ENCODE results near the gene ASPM.
"Not testable (repeated sequence)": the region's sequence is repeated elsewhere in the genome, so short reads cannot be mapped to it uniquely, and the experiment has no call there.

Gene ASPM

DNA sequence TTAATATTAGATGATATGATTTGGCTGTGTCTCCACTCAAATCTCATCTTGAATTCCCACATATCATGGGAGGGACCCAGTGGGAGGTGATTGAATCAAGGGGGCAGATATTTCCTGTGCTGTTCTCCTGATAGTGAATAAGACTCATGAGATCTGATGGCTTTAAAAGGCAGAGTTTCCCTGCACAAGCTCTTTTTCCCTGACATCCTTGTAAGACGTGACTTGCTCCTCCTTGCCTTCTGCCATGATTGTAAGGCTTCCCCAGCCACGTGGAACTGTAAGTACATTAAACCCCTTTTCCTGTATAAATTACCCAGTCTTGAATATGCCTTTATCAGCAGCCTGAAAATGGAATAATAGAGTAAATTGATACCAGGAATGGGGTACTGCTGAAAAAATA is 66.1 kb downstream of the ASPM start:
- no peak for DNase-seq

DNA sequence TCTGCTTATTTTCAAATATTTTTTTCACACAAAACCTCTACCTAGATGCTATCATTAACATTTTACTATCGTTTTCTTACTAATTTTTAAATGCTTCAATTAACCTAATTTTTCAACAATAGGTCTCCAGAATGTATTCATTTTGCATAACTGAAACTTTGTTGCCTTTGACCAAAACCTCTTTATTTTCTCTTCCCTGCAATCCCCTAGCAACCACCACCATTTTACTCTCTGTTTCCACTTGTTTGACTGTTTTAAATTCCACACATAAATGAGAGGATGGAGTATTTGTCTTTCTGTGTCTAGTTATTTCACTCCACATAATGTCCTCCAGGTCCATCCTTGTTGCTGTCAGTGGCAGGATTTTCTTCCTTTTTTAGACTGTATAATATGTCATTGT is 69.9 kb downstream of the ASPM start:
- DNase-seq: no peak

DNA sequence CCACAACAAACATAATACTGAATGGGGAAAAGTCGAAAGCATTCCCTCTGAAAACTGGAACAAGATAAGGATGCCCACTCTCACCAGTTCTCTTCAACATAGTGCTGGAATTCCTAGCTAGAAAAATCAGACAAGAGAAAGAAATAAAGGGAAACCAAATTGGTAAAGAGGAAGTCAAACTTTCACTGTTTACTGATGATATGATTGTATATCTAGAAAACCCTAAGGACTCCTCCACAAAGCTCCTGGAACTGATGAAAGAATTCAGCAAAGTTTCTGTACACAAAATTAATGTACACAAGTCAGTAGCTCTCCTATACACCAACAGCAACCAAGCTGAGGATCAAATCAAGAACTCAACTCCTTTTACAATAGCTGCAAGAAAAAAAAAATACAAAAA is 72.5 kb downstream of the ASPM start:
- no peak for DNase-seq

DNA sequence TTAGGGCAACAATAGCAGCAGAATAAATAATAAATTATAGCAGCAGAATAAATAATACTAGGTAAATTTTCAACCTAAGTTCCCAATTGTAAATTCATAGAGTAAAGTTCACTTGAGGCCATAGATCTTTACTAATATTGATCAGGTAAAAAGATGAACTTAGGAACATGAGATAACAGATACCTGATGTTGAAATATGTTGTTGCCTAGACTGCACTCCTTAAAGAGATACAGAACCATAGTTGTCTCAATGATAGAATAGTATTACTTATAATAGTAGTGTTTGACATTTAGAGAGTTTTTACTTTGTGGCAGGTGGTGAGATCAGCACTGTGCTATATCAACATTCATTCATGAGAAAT is 79.0 kb downstream of the ASPM start:
- DNase-seq: no peak

DNA sequence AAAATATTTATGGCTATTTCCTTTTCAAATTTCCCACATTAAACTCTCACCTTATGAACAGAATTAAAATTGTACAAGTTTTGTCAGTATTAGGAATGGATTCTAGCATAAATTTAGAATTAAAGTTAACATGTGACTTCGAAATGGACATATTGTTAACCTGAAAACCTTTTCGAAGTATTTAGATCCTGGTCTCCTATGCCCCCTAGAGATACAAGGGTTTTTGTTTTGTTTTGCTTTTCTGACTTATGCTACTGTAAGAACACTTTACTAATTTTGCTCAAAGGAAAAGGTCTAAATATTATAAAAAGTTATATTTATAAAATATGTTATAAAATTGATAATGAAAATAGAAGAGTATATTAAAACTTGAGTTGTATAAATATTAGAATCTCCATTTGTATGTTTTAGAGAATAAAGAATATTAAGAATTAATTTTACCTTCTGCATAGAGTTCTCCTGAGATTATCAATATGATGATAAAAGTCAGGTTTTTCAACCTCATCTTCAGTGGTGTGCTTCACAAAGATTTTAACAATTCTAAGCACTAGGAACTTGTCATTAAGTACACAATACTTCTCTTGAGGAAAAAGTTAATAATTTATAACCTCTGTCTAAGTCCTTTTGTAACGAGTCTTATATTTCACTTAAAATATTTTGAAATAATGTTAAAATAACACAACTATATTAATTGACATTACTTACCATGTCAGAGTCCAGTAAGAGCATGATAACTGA is 79.6 kb downstream of the ASPM start, which contains the start of gene F13B:
F13B (minus strand) TSS at position 542 of the 738 bp plus-strand sequence; CDS start at position 505, 37 bp downstream.
- no peak for DNase-seq

DNA sequence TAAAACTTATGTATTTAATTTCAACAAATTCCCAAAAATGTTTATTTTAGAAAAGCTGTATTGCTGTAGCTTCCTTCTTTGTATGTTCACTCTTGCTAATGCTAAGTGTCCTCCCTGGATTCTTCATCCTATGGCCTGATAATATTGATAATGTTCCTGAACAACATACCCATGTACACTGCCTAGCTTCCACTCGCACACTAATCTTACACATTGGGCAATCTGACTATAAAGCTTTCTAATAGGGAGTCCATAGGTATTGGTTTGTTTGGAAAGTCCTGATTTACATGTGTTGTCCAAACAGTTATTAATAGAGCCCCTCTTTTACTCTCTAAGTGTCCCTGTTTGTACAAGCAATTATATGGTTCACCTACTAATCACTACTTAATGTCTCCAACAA is 80.2 kb downstream of the ASPM start:
- DNase-seq: no peak

DNA sequence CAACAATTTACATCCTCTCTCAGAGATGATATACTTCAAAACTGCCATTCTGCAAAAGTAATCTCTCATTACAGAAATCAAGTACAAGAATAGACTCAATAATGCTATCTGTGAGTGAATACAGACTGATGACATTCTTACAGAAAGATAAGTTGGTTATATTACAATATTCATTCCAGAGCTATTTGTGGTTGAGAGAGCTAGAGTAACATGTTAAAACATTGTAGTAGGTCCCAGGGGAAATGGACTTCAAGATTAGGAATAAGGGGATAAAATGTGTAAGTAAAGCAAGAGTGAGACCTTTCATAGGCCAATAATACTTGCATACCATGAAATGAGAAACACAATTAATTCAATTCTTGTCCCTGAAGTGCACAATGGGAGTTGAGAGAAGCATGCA is 80.9 kb downstream of the ASPM start:
- DNase-seq: no peak

DNA sequence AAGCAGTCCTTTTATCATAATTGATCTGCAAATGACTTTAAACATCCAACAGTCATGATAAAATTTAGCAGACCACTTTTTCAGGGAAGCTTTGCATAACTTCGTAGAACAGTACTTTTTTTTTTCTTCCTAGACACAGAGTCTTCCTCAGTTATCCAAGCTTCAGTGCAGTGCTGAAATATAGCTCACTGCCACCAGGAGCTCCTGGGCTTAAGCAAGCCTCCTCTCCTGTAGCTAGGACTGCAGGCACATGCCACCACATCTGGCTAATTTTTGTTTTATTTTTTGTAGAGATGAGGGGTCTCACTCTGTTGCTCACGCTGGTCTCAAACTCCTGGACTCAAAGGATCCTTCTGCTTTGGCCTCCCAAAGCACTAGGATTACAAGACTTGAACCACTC is 83.3 kb downstream of the ASPM start:
- DNase-seq: no peak

DNA sequence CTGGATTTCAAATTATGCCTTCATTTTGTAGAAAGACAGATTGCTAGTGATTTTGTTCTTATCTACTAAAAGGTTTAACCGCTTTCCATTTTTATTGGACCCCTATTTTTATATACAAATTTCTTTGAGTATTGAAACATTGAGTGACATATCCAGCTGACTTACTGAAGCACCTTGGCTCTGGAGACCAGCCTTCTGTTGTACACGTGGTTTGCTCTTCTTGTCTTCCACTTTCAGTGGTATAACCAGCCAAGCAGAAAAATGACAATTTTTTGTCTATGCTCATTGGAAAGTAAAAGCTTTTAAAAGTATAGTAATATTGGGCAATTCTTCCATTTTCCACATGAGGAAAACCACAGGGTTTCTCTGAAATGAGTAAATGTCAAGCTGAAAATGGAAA is 83.8 kb downstream of the ASPM start:
- DNase-seq: no peak

DNA sequence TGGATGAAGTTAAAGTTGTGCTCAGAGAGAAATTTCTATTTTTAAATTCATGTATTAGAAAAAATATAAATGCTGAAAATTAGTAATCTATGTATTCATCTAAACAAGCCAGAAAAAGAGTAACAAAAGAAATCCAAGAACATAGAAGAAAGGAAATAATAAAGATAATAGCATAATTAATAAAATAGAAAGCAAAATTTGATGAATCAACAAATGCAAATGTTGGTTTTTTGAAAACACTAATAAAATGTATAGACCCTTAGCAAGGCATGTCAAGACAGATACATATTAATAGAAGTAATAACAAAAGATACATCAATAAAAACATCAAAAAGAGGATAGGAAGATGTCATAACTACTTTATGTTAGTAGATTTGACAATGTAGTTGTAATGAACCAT is 97.4 kb downstream of the ASPM start:
- DNase-seq: no peak

DNA sequence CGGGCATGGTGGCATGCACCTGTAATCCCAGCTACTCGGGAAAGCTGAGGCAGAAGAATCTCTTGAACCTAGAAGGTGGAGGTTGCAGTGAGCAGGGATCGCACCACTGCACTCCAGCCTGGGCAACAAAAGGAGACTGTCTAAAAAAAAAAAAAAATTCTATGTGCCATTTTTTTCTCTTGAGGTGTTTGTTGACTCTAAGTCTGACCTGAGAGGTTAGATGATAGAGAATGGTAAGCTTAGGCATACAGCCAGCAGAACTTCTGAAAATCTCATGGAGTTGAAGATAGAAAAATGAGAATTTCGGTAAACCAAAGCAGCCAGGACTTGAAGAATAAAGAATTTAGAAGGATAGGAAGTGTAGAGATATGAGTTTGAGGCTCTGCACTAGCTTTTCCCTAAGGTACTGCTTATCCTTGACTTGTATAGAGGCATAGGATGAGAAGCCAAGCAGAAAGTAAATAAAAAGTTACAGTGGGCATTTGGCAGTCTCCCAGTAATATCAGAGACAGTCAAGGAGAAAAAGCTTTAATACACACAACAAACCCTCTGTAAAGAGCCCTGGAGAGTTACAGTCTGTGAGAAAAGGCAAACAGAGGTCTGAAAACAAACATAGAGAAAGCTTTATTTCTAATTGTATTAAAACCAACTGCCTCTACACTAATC is 103.7 kb downstream of the ASPM start:
- DNase-seq: no peak

DNA sequence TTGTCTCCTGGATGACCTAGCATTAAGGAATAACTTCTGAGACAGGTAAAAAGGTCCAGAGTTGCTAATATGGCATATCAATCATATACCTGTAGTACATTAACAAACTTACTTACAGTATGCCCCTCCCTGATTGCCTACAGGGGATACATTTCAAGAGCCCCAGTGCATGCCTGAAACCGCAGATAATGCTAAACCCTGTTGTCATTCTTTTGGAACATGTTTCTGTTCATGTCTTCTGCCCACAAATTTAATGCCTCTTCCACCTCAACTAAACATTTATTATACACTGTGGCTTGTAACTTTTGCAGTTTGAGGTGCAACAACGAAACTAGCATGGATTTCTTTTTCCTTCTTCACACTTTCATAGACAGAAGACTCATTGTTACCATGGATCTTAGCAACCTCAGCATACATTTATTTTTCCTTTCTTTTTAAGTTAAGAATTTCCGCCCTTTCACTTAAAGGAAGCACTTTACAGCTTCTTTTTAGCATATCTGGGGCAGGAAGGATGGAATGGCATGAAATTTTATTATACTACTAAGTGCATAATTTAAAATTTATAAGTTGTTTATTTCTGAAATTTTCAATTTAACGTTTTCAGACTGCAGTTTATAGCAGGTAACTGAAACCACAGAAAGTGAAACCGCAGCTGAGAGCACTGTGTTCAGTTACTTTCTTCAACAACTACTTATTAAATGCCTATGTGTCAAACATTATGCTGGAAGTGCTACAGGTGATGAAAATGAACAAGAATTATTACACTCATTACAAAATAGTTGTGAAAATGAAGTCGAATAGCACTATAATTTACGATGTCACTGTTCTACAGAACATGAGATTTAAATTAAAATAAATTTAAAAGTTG is 104.7 kb downstream of the ASPM start:
- no peak for DNase-seq

DNA sequence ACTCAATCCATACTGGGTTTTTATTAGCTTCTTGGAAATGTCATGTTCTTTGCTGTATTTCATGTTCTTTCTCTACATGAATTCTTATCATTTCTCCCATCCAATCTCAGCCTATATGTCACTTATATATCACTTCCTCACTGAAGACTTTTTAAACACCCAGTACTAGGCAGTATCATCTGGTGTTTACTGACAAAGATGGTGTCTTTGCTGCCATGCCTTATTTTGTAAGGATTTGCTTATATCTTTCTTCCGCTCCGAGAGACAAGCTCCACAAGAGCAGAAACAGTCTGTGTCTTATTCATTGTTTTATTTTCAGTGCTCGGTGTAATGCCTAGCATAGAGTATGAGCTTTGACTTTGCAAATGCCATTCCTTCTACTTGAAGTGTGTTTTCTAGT is 109.6 kb downstream of the ASPM start:
- DNase-seq: no peak

DNA sequence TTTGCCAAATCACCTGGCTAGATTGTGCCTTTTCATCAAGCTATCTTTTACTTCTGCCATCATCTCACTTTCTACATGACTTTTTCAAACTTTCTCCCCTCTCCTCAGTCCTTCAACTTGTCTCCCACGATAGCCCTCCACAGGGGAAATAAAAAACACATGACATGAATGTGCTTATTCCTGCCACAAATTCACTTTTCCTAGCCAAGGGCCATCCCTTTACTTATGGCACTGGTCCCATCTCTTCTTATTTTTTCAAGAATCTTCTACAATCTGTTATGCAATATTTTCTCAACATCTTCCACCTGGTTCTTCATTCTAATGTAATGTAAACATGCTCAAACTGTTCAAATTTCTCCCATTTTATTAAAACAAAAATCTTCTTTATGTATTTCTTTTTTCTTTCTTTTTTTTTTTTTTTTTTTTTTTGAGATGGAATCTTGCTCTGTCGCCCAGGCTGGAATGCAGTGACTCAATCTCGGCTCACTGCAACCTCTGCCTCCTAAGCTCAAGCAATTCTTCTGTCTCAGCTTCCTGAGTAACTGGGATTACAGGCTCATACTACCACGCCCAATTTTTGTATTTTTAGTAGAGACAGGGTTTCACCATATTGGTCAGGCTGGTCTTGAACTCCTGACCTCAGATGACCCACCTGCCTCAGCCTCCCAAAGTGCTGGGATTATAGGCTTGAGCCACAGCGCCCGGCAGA is 111.7 kb downstream of the ASPM start:
- not testable (repeated sequence) for DNase-seq

All from right forelimb (tissue), 1 donor.